ENCODE data around the gene PRKCH. TPM values are rescaled to one million over a fixed set of nuclear protein-coding genes. Genes with fewer than 3 reads are reported as not detected.

Gene PRKCH
- total and polyA plus RNA-seq, 12 donors, result 8.3 to 25.1 (median 17.7) TPM

- Histone ChIP-seq H3K4me3 (no peak overlapping the region), H3K9me3 (no peaks in the 10 kb centered on the region), H3K4me1 (peaks cover 9 to 59% (median 45%) of the 10 kb centered on the region in 9 donors), H3K36me3 (no peaks in the 10 kb centered on the region), H3K27me3 (no peaks in the 10 kb centered on the region), H3K27ac (no peak overlapping the region)
- TF ChIP-seq CTCF (IDR thresholded peaks at IDR 0.05), result no peak
- 87 to 91% methylated on average over 2 of the region's 2 CpGs for WGBS, 2 donors
- intact Hi-C loops (cut with DNase I), result no loop called here
- no peak for ATAC-seq
- no peak for DNase-seq
Measured at GRCh38 chr14:61557262-61557661, 235.9 kb downstream of the PRKCH start.

GRCh38 chr14:61557854-61558253 is 236.5 kb downstream of the PRKCH start:
- DNase-seq (no peak), ATAC-seq (no peak)
- 99% methylated on average over 5 of the region's 5 CpGs for WGBS, 2 donors
- Histone ChIP-seq H3K9me3 (no peaks in the 10 kb centered on the region), H3K36me3 (no peaks in the 10 kb centered on the region), H3K4me3 (no peak overlapping the region), H3K27ac (no peak overlapping the region), H3K27me3 (no peaks in the 10 kb centered on the region), H3K4me1 (peaks cover 9 to 59% (median 45%) of the 10 kb centered on the region in 9 donors)
- intact Hi-C loops (cut with DNase I), result no loop called here
- no peak for TF ChIP-seq CTCF (IDR thresholded peaks at IDR 0.05)

- WGBS, 2 donors, result 73 to 79% methylated on average over 6 of the region's 6 CpGs
- Histone ChIP-seq H3K27me3 (no peaks in the 10 kb centered on the region), H3K4me1 (peaks cover 9 to 59% (median 41%) of the 10 kb centered on the region in 9 donors), H3K4me3 (no peak overlapping the region), H3K9me3 (no peaks in the 10 kb centered on the region), H3K27ac (no peak overlapping the region), H3K36me3 (no peaks in the 10 kb centered on the region)
- intact Hi-C loops (cut with DNase I), result no loop called here
- DNase-seq (no peak), ATAC-seq (no peak)
- no peak for TF ChIP-seq CTCF (IDR thresholded peaks at IDR 0.05)
Measured at GRCh38 chr14:61558271-61558670, 236.9 kb downstream of the PRKCH start.

- 84 to 85% methylated on average over 14 of the region's 14 CpGs for WGBS, 2 donors
- Histone ChIP-seq H3K36me3 (no peaks in the 10 kb centered on the region), H3K4me3 (no peak overlapping the region), H3K4me1 (peaks cover 9 to 59% (median 33%) of the 10 kb centered on the region in 9 donors), H3K27me3 (no peaks in the 10 kb centered on the region), H3K9me3 (no peaks in the 10 kb centered on the region), H3K27ac (peak overlapping the region in 8 of 10 donors; percentile 40 to 93 (median 83))
- DNase-seq (no peak), ATAC-seq (no peak)
- TF ChIP-seq CTCF (IDR thresholded peaks at IDR 0.05), result no peak
- intact Hi-C loops (cut with DNase I), result loop anchor here in 6 of 10 donors (5.0 to 10.0 kb wide), 6 partner anchors 82 to 165 kb away; partner anchors contain the start of gene HIF1A (in 2 of the 6)
Measured at GRCh38 chr14:61559641-61560201, 238.3 kb downstream of the PRKCH start.

Measured in heart right ventricle (tissue), 16 donors.